Stromal cell of bone marrow (primary cell): Measurements from ENCODE around the gene NXPH1.

Source experiments
- DNase-seq: peaks from one replicate; pipeline ENCODE4 v3.0.0-alpha.2; 2012; ENCODE audit warnings: low read depth

Gene NXPH1

GRCh38 chr7:8433477-8434289 is at the start of gene NXPH1:
Gene NXPH1, plus strand, starts transcription at chr7:8433609.
- no peak for DNase-seq

GRCh38 chr7:8384901-8385300 is 48.5 kb upstream of the NXPH1 start:
- no peak for DNase-seq

- no peak for DNase-seq
Observed at GRCh38 chr7:8386926-8387550, 46.4 kb upstream of the NXPH1 start.

- DNase-seq: no peak
Observed at GRCh38 chr7:8387551-8388256, 45.7 kb upstream of the NXPH1 start.

GRCh38 chr7:8388257-8388625 is 45.2 kb upstream of the NXPH1 start:
- DNase-seq: no peak

GRCh38 chr7:8389593-8390261 is 43.7 kb upstream of the NXPH1 start:
- no peak for DNase-seq

GRCh38 chr7:8390262-8390626 is 43.2 kb upstream of the NXPH1 start:
- DNase-seq: no peak

GRCh38 chr7:8391353-8392062 is 41.9 kb upstream of the NXPH1 start:
- DNase-seq: no peak

- DNase-seq: no peak
Observed at GRCh38 chr7:8396294-8396693, 37.1 kb upstream of the NXPH1 start.

GRCh38 chr7:8408871-8409270 is 24.5 kb upstream of the NXPH1 start:
- no peak for DNase-seq

- no peak for DNase-seq
Observed at GRCh38 chr7:8411103-8411502, 22.3 kb upstream of the NXPH1 start.

GRCh38 chr7:8413600-8413999 is 19.8 kb upstream of the NXPH1 start:
- DNase-seq: no peak

- DNase-seq: peak; percentile 29
Observed at GRCh38 chr7:8418629-8419245, 14.7 kb upstream of the NXPH1 start.

- no peak for DNase-seq
Observed at GRCh38 chr7:8422177-8422576, 11.2 kb upstream of the NXPH1 start.

- no peak for DNase-seq
Observed at GRCh38 chr7:8423057-8423456, 10.4 kb upstream of the NXPH1 start.

GRCh38 chr7:8425223-8425622 is 8.2 kb upstream of the NXPH1 start:
- DNase-seq: no peak

GRCh38 chr7:8430643-8431042 is 2.8 kb upstream of the NXPH1 start:
- DNase-seq: no peak

GRCh38 chr7:8434290-8435002 is 1.0 kb downstream of the NXPH1 start:
- DNase-seq: no peak

- no peak for DNase-seq
Observed at GRCh38 chr7:8435095-8435494, 1.7 kb downstream of the NXPH1 start.

- no peak for DNase-seq
Observed at GRCh38 chr7:8435590-8436545, 2.5 kb downstream of the NXPH1 start.
